ENCODE data around the gene ST6GALNAC2.

GRCh38 chr17:76528156-76528527, 57.5 kb downstream of the ST6GALNAC2 start:
- TF ChIP-seq POLR2A (IDR thresholded peaks at IDR 0.05) (no peak), POLR2AphosphoS5 (IDR thresholded peaks at IDR 0.05; ENCODE audit: insufficient read depth in 1 of 2, low read depth in 1 of 2) (no peak)
- TF ChIP-seq, protein P1, sequence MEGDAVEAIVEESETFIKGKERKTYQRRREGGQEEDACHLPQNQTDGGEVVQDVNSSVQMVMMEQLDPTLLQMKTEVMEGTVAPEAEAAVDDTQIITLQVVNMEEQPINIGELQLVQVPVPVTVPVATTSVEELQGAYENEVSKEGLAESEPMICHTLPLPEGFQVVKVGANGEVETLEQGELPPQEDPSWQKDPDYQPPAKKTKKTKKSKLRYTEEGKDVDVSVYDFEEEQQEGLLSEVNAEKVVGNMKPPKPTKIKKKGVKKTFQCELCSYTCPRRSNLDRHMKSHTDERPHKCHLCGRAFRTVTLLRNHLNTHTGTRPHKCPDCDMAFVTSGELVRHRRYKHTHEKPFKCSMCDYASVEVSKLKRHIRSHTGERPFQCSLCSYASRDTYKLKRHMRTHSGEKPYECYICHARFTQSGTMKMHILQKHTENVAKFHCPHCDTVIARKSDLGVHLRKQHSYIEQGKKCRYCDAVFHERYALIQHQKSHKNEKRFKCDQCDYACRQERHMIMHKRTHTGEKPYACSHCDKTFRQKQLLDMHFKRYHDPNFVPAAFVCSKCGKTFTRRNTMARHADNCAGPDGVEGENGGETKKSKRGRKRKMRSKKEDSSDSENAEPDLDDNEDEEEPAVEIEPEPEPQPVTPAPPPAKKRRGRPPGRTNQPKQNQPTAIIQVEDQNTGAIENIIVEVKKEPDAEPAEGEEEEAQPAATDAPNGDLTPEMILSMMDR (IDR thresholded peaks at IDR 0.05): no peak
